HG02798 (cell line): Measurements from ENCODE around the gene GPX3.

Experiments
- ATAC-seq: cut with Tn5 transposase; IDR thresholded peaks from one replicate; pipeline ENCODE4 v1.9.1; 2021; ENCODE audit warnings: mild to moderate bottlenecking; ENCODE audit not compliant: unreplicated experiment, poor library complexity

The GPX3 gene

GRCh38 chr5:151072630-151073025 lies 52.2 kb downstream of the GPX3 start:
- ATAC-seq: no peak

GRCh38 chr5:151073280-151073679 lies 52.9 kb downstream of the GPX3 start:
- ATAC-seq: no peak

- ATAC-seq: no peak
Measured at GRCh38 chr5:151074557-151074956, 54.2 kb downstream of the GPX3 start.

DNA sequence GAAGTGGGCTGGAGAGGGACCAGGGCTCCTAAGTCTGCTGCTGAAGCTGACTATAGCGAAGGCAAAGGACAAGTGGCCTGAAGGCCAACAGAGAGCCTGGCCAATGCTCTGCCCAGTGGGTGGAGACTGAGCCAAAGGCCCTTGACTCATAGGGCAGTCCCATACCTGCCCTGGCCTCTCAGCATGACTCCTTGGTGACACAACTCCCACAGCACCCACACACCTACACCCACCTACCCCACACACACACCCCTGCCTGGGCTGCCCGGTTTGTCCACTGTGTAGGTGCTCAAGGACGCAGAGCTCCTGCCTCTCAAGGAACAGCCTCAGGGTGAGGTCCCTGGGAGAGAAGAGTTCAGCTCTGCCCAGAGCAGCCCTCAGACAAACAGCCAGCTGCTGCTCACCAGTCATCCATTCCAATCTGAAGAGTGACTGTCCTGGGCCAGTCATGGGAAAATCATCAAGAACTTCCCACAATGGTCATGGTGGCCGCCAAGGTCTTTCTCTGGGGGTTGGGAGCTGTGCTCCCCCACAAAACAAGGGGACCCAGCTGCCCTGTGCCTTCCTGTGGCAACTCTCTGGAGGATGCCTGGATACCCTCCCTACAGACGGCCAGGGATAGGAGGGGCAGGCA lies 55.4 kb downstream of the GPX3 start:
- ATAC-seq: no peak

GRCh38 chr5:151076616-151077015 lies 56.2 kb downstream of the GPX3 start:
- ATAC-seq: no peak

DNA sequence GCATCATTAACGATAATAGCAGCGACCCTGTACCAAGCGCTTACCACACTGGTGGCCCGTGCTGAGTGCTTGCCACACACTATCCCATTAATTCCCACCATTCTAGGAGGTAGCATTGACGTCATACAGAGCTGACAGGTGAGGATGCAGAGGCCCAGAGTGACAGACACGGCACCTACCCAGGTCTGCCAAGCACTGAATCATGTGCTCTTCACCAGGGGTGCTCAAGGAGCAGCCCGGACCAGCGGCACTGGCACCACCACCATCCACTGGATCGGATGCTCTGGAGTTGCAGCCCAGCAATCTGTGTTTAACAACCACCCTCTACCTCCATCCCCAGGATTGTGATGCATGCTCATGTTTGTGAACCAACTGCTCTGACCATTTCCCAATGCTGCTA lies 57.0 kb downstream of the GPX3 start:
- ATAC-seq: no peak

DNA sequence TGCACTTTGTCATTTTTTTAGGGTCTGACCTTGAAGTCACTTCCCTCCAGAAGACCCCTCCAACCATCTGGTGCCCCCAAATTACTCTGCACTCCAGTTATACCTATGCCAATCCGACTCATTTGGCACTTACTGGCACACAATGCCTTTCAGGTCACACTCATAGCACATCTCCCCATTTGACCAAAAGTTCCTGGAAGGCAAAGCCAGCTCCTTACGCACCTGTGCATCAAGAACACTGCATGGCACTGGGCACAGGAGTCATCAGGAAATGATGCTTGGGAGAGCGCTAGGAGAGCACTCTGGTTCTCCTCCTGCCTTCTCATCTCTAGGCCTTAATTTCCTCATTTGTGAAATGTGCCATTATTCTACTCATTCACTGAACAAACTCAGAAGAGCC lies 57.6 kb downstream of the GPX3 start:
- no peak for ATAC-seq
